Upper lobe of left lung (tissue), 6 donors: Measurements from ENCODE around the gene MYPN. TPM values are rescaled to one million over a fixed set of nuclear protein-coding genes. Genes with fewer than 3 reads are reported as not detected.
"Not testable (repeated sequence)": the region's sequence is repeated elsewhere in the genome, so short reads cannot be mapped to it uniquely, and the experiment has no call there.

ENCODE experiments used
- ATAC-seq, 2 donors: fragments of 200-7000 bp; cut with Tn5 transposase; one replicate each; pipeline ENCODE4 v1.9.1; 2022; ENCODE audit warnings: mild to moderate bottlenecking in 2 of 2, moderate library complexity in 2 of 2; ENCODE audit not compliant: low FRiP score in 2 of 2
- DNase-seq, 2 donors: peaks; one replicate each; pipeline ENCODE4 v3.0.0-alpha.2; 2019 to 2020
- H3K27ac ChIP-seq, 4 donors: fragments of 200-600 bp; sonication (generic); one replicate each; pipeline ENCODE4 v1.5.1; 2016 to 2019
- H3K27me3 ChIP-seq, 4 donors: fragments of 200-600 bp; sonication (generic); one replicate each; pipeline ENCODE4 v1.5.1; 2017 to 2019
- H3K36me3 ChIP-seq, 4 donors: fragments of 200-600 bp; sonication (generic); one replicate each; pipeline ENCODE4 v1.5.1; 2016 to 2019
- H3K4me1 ChIP-seq, 4 donors: fragments of 200-600 bp; sonication (generic); one replicate each; pipeline ENCODE4 v1.5.1; 2018 to 2019
- H3K4me3 ChIP-seq, 4 donors: fragments of 200-600 bp; sonication (generic); one replicate each; pipeline ENCODE4 v1.5.1; 2017 to 2019; ENCODE audit warnings: mild to moderate bottlenecking in 2 of 4, moderate library complexity in 1 of 4
- H3K9me3 ChIP-seq, 4 donors: fragments of 200-600 bp; sonication (generic); one replicate each; pipeline ENCODE4 v1.5.1; 2018 to 2019
- CTCF ChIP-seq, 6 experiments: fragments of 450-650 bp in 4 of 6; fragments of 200-600 bp in 2 of 6; sonication (generic) in 2 of 6; IDR thresholded peaks; one replicate each; pipeline ENCODE4 v1.5.1; 2016 to 2019; ENCODE audit warnings: antibody characterized with exemption in 6 of 6
- EP300 ChIP-seq, 4 donors: sonication (generic); formaldehyde crosslinking; IDR thresholded peaks; one replicate each; pipeline ENCODE4 v1.5.1; 2017; ENCODE audit warnings: antibody characterized with exemption in 4 of 4, control low read depth in 2 of 4
- POLR2A ChIP-seq, 4 donors: fragments of 450-650 bp; IDR thresholded peaks; one replicate each; pipeline ENCODE4 v1.5.1; 2016 to 2017; ENCODE audit warnings: antibody characterized with exemption in 4 of 4, mild to moderate bottlenecking in 2 of 4
- POLR2AphosphoS5 ChIP-seq, 2 donors: sonication (generic); formaldehyde crosslinking; IDR thresholded peaks; one replicate each; pipeline ENCODE4 v1.5.1; 2017; ENCODE audit warnings: antibody characterized with exemption in 2 of 2
- WGBS, 2 donors: methylation state at CpG; one replicate each; pipeline ENCODE4 v1.1.5; 2017 to 2018; 5-methylcytosine and 5-hydroxymethylcytosine counted together
- total RNA-seq, 6 donors: library from RNA; depleted of rRNA in 4 of 6; stranded (reverse); fragments of >200 nt in 4 of 6; gene quantifications; one replicate each; pipeline versions ENCODE4 v1.1.0 to v1.2.1, GENCODE V29; 2016 to 2021
- donor health status: DM: no; HTN: no; CAD: no; lungs with moderate emphysema.
- donor health status: DM: no; HTN: yes; CAD: no; lungs with severe emphysema.

The MYPN gene
- total RNA-seq, 6 donors from 2014 or later = not detected

- DNase-seq = no peak
- WGBS, 2 donors = 20 to 24% methylated on average over 8 of the region's 8 CpGs
- H3K27me3 ChIP-seq = no peaks in the 10 kb centered on the region
- peak overlapping the region in 2 of 4 donors; percentile 41 to 70 for H3K27ac ChIP-seq
- H3K4me1 ChIP-seq = peaks cover 6 to 12% (median 8%) of the 10 kb centered on the region in 4 donors
- peak; percentile 76 to 86 for ATAC-seq
- no peaks in the 10 kb centered on the region for H3K36me3 ChIP-seq
- no peaks in the 10 kb centered on the region for H3K9me3 ChIP-seq
- H3K4me3 ChIP-seq = no peak overlapping the region
- TF ChIP-seq CTCF (IDR thresholded peaks at IDR 0.05) (no peak), POLR2A (IDR thresholded peaks at IDR 0.05) (no peak), EP300 (IDR thresholded peaks at IDR 0.05) (peak in 1 of 4 donors; percentile 79), POLR2AphosphoS5 (IDR thresholded peaks at IDR 0.05) (peak; percentile 34 to 81)
These were observed 44.4 kb downstream of the MYPN start for GRCh38 chr10:68153473-68154210.

- Histone ChIP-seq H3K9me3 (no peaks in the 10 kb centered on the region), H3K36me3 (no peaks in the 10 kb centered on the region), H3K4me1 (peaks cover 6 to 12% (median 8%) of the 10 kb centered on the region in 4 donors), H3K4me3 (no peak overlapping the region), H3K27me3 (no peaks in the 10 kb centered on the region), H3K27ac (peak overlapping the region in 2 of 4 donors; percentile 41 to 70)
- ATAC-seq = peak; percentile 52 to 59
- no peak for TF ChIP-seq POLR2AphosphoS5 (IDR thresholded peaks at IDR 0.05)
- no peak for TF ChIP-seq CTCF (IDR thresholded peaks at IDR 0.05)
- TF ChIP-seq EP300 (IDR thresholded peaks at IDR 0.05) = no peak
- TF ChIP-seq POLR2A (IDR thresholded peaks at IDR 0.05) = no peak
- DNase-seq = peak in 1 of 2 donors; percentile 43
- 8 to 11% methylated on average over 3 of the region's 3 CpGs for WGBS, 2 donors
These were observed 44.9 kb downstream of the MYPN start for GRCh38 chr10:68154211-68154497.

- H3K4me3 ChIP-seq = no peak overlapping the region
- H3K4me1 ChIP-seq = peaks cover 6 to 12% (median 8%) of the 10 kb centered on the region in 4 donors
- H3K27me3 ChIP-seq = no peaks in the 10 kb centered on the region
- WGBS, 2 donors = 50 to 80% methylated on average over 2 of the region's 2 CpGs
- no peak for DNase-seq
- H3K27ac ChIP-seq = no peak overlapping the region
- no peaks in the 10 kb centered on the region for H3K36me3 ChIP-seq
- no peak for ATAC-seq
- H3K9me3 ChIP-seq = no peaks in the 10 kb centered on the region
- TF ChIP-seq CTCF (IDR thresholded peaks at IDR 0.05) = no peak
- TF ChIP-seq POLR2A (IDR thresholded peaks at IDR 0.05) = no peak
- TF ChIP-seq EP300 (IDR thresholded peaks at IDR 0.05) = no peak
- no peak for TF ChIP-seq POLR2AphosphoS5 (IDR thresholded peaks at IDR 0.05)
These were observed 46.4 kb downstream of the MYPN start for GRCh38 chr10:68155615-68156210.

- peaks cover 6 to 12% (median 8%) of the 10 kb centered on the region in 4 donors for H3K4me1 ChIP-seq
- H3K27me3 ChIP-seq = no peaks in the 10 kb centered on the region
- DNase-seq = peak in 1 of 2 donors; percentile 59
- no peaks in the 10 kb centered on the region for H3K36me3 ChIP-seq
- TF ChIP-seq CTCF (IDR thresholded peaks at IDR 0.05) (peak; percentile 65 to 78 (median 70)), EP300 (IDR thresholded peaks at IDR 0.05) (no peak)
- no peak overlapping the region for H3K27ac ChIP-seq
- peak; percentile 64 to 78 for ATAC-seq
- 31 to 32% methylated on average over 11 of the region's 11 CpGs for WGBS, 2 donors
- no peak overlapping the region for H3K4me3 ChIP-seq
- H3K9me3 ChIP-seq = no peaks in the 10 kb centered on the region
These were observed 47.3 kb downstream of the MYPN start for GRCh38 chr10:68156373-68157185.

GRCh38 chr10:68157522-68157921 lies 48.2 kb downstream of the MYPN start:
- H3K4me1 ChIP-seq = peaks cover 6 to 12% (median 8%) of the 10 kb centered on the region in 4 donors
- not testable (repeated sequence) for H3K9me3 ChIP-seq, DNase-seq, H3K27me3 ChIP-seq, H3K27ac ChIP-seq, ATAC-seq, H3K4me3 ChIP-seq, H3K36me3 ChIP-seq
- 79 to 80% methylated on average over 7 of the region's 7 CpGs for WGBS, 2 donors
